HEK293 (cell line): ENCODE data around the gene LRSAM1.

Experiments used
- CTCF ChIA-PET: fragments of 350-600 bp; formaldehyde crosslinking; extraction: SDS; loops from one replicate; lab custom pipeline; 2021; ENCODE audit warnings: antibody characterized with exemption; lab: Yijun Ruan, JAX
- POLR2A ChIA-PET: fragments of 300-600 bp; formaldehyde crosslinking; extraction: SDS; loops from one replicate; lab custom pipeline; 2020; ENCODE audit warnings: antibody characterized with exemption, inconsistent platforms; lab: Yijun Ruan, JAX
- H3K27ac ChIP-seq: fragments of 200-500 bp; sonication (Bioruptor generic); 2 replicates; pipeline ENCODE4 v1.5.1; 2014; ENCODE audit warnings: low read depth, low read length, control low read depth, inconsistent platforms; ENCODE audit errors: extremely low read depth
- H3K36me3 ChIP-seq, 2 experiments: fragments of 200-500 bp in 1 of 2; sonication (Bioruptor generic) in 1 of 2; 1 replicate in 1 of 2; 2 replicates in 1 of 2; pipeline ENCODE4 v1.5.1; 2014 to 2017; ENCODE audit warnings: inconsistent platforms in 2 of 2, low read length in 2 of 2; ENCODE audit not compliant: control insufficient read depth in 2 of 2, insufficient read depth in 1 of 2
- H3K4me1 ChIP-seq: fragments of 200-500 bp; sonication (Bioruptor generic); 2 replicates; pipeline ENCODE4 v1.5.1; 2014; ENCODE audit warnings: mild to moderate bottlenecking, low read length, inconsistent platforms; ENCODE audit not compliant: control insufficient read depth, insufficient read depth
- H3K4me3 ChIP-seq: 2 replicates; pipeline ENCODE4 v1.5.1; 2011; ENCODE audit warnings: low read depth, mild to moderate bottlenecking, control low read depth, low read length, moderate library complexity
- H3K9me3 ChIP-seq: fragments of 200-500 bp; sonication (Bioruptor generic); 2 replicates; pipeline ENCODE4 v1.5.1; 2014; ENCODE audit warnings: low read depth, low read length, inconsistent platforms; ENCODE audit not compliant: control insufficient read depth, insufficient read depth
- FEZF1 ChIP-seq: fragments of 450-650 bp; formaldehyde crosslinking; IDR thresholded peaks from 2 replicates; pipeline ENCODE4 v1.5.1; 2016; ENCODE audit warnings: missing biosample characterization, missing genetic modification characterization
- KLF10 ChIP-seq: fragments of 450-650 bp; IDR thresholded peaks from 2 replicates; pipeline ENCODE4 v1.5.1; 2018; ENCODE audit warnings: missing biosample characterization, mild to moderate bottlenecking, missing genetic modification characterization
- KLF16 ChIP-seq: fragments of 450-650 bp; formaldehyde crosslinking; IDR thresholded peaks from 2 replicates; pipeline ENCODE4 v1.5.1; 2017; ENCODE audit warnings: missing biosample characterization, missing genetic modification characterization
- MEIS1 ChIP-seq: sonication (generic); formaldehyde crosslinking; IDR thresholded peaks from 2 replicates; pipeline ENCODE4 v1.8.1; 2022; ENCODE audit warnings: missing genetic modification reagents, mild to moderate bottlenecking, borderline replicate concordance
- SP2 ChIP-seq: fragments of 450-650 bp; formaldehyde crosslinking; IDR thresholded peaks from 2 replicates; pipeline ENCODE4 v1.5.1; 2016; ENCODE audit warnings: missing biosample characterization, missing genetic modification characterization
- SP3 ChIP-seq: fragments of 450-650 bp; formaldehyde crosslinking; IDR thresholded peaks from 2 replicates; pipeline ENCODE4 v1.5.1; 2016; ENCODE audit warnings: missing biosample characterization, missing genetic modification characterization
- ZBTB7A ChIP-seq: fragments of 450-650 bp; formaldehyde crosslinking; IDR thresholded peaks from 2 replicates; pipeline ENCODE4 v1.5.1; 2016; ENCODE audit warnings: low read depth, missing biosample characterization, missing genetic modification characterization
- ZBTB8A ChIP-seq: fragments of 450-650 bp; formaldehyde crosslinking; IDR thresholded peaks from 2 replicates; pipeline ENCODE4 v1.5.1; 2016; ENCODE audit warnings: missing biosample characterization, missing genetic modification characterization
- ZEB2 ChIP-seq: fragments of 450-650 bp; formaldehyde crosslinking; IDR thresholded peaks from 2 replicates; pipeline ENCODE4 v1.5.1; 2016; ENCODE audit warnings: missing biosample characterization, missing genetic modification characterization
- ZNF121 ChIP-seq: fragments of 450-650 bp; formaldehyde crosslinking; IDR thresholded peaks from 2 replicates; pipeline ENCODE4 v1.5.1; 2016; ENCODE audit warnings: missing biosample characterization, missing genetic modification characterization
- ZNF157 ChIP-seq: fragments of 450-650 bp; formaldehyde crosslinking; IDR thresholded peaks from 2 replicates; pipeline ENCODE4 v1.5.1; 2016; ENCODE audit warnings: missing biosample characterization, missing genetic modification characterization
- ZNF19 ChIP-seq: fragments of 450-650 bp; formaldehyde crosslinking; IDR thresholded peaks from 2 replicates; pipeline ENCODE4; 2016; ENCODE audit warnings: missing biosample characterization, missing genetic modification characterization, low read depth
- ZNF23 ChIP-seq: fragments of 450-650 bp; formaldehyde crosslinking; IDR thresholded peaks from 2 replicates; pipeline ENCODE4 v1.5.1; 2016; ENCODE audit warnings: missing biosample characterization, missing genetic modification characterization, borderline replicate concordance
- ZNF302 ChIP-seq: fragments of 450-650 bp; formaldehyde crosslinking; IDR thresholded peaks from 2 replicates; pipeline ENCODE4 v1.5.1; 2016; ENCODE audit warnings: missing biosample characterization, missing genetic modification characterization, low read depth
- ZNF366 ChIP-seq: fragments of 450-650 bp; formaldehyde crosslinking; conservative IDR thresholded peaks from 2 replicates; pipeline ENCODE4 v1.5.1; 2016; ENCODE audit warnings: missing biosample characterization, missing genetic modification characterization
- ZNF416 ChIP-seq: fragments of 450-650 bp; formaldehyde crosslinking; IDR thresholded peaks from 2 replicates; pipeline ENCODE4 v1.5.1; 2016; ENCODE audit warnings: missing biosample characterization, missing genetic modification characterization
- ZNF501 ChIP-seq: fragments of 450-650 bp; formaldehyde crosslinking; IDR thresholded peaks from 2 replicates; pipeline ENCODE4 v1.5.1; 2016; ENCODE audit warnings: missing biosample characterization, missing genetic modification characterization
- ZNF571 ChIP-seq: fragments of 450-650 bp; formaldehyde crosslinking; IDR thresholded peaks from 2 replicates; pipeline ENCODE4 v1.5.0; 2017; ENCODE audit warnings: missing biosample characterization, missing genetic modification characterization
- ZNF623 ChIP-seq: fragments of 450-650 bp; formaldehyde crosslinking; IDR thresholded peaks from 2 replicates; pipeline ENCODE4 v1.5.1; 2016; ENCODE audit warnings: missing biosample characterization, missing genetic modification characterization
- ZNF701 ChIP-seq: fragments of 450-650 bp; formaldehyde crosslinking; IDR thresholded peaks from 2 replicates; pipeline ENCODE4 v1.5.1; 2016; ENCODE audit warnings: missing biosample characterization, missing genetic modification characterization
- ZNF785 ChIP-seq: fragments of 450-650 bp; formaldehyde crosslinking; IDR thresholded peaks from 2 replicates; pipeline ENCODE4 v1.5.1; 2016; ENCODE audit warnings: missing biosample characterization, missing genetic modification characterization
- ZNF843 ChIP-seq: fragments of 450-650 bp; formaldehyde crosslinking; IDR thresholded peaks from 2 replicates; pipeline ENCODE4 v1.5.1; 2016; ENCODE audit warnings: missing biosample characterization, missing genetic modification characterization
- ZXDB ChIP-seq: fragments of 450-650 bp; formaldehyde crosslinking; IDR thresholded peaks from 2 replicates; pipeline ENCODE4 v1.5.1; 2016; ENCODE audit warnings: missing biosample characterization, missing genetic modification characterization
- TF ChIP-seq, protein P1 (sequence below): fragments of 450-650 bp; formaldehyde crosslinking; IDR thresholded peaks from 2 replicates; pipeline ENCODE4 v1.5.1; 2017; ENCODE audit warnings: missing biosample characterization, missing genetic modification characterization
- TF ChIP-seq, protein P2 (sequence below): fragments of 450-650 bp; formaldehyde crosslinking; IDR thresholded peaks from 2 replicates; pipeline ENCODE4 v1.5.1; 2016; ENCODE audit warnings: missing biosample characterization, missing genetic modification characterization
- TF ChIP-seq, protein P3 (sequence below): sonication (generic); formaldehyde crosslinking; IDR thresholded peaks from 2 replicates; pipeline ENCODE4 v1.8.1; 2022; ENCODE audit warnings: mild to moderate bottlenecking, moderate library complexity, missing genetic modification reagents
- TF ChIP-seq, protein P4 (sequence below): fragments of 450-650 bp; formaldehyde crosslinking; IDR thresholded peaks from 2 replicates; pipeline ENCODE4 v1.5.1; 2016; ENCODE audit warnings: missing biosample characterization, missing genetic modification characterization, low read depth
- TF ChIP-seq, protein P5 (sequence below): fragments of 450-650 bp; formaldehyde crosslinking; IDR thresholded peaks from 2 replicates; pipeline ENCODE4 v1.5.1; 2016; ENCODE audit warnings: missing biosample characterization, missing genetic modification characterization, borderline replicate concordance

LRSAM1 gene

DNA sequence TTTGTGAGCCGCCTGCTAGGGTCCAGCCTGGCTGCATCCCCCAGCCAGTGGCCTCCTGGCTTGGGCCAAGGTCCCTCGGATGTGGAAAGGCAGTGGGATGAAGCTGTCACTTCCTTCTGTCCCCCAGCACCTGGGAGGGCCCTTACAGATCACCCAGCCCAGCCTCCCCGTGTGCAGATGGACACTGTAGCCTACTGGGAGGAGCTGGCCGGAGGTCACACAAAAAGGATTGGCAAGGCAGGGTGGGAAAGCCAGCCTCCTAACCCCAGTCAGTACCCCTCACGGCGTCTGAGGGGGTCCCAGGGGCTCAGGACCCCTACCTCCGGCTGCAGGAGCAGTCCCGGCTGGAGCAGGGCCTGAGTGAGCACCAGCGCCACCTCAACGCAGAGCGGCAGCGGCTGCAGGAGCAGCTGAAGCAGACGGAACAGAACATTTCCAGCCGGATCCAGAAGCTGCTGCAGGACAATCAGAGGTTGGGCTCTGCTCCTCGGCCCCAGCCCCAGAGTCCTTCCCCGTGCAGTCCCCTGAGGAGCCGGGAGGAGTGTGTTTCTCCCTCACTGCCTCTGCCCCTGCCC is 28.3 kb downstream of the LRSAM1 start:
- Histone ChIP-seq H3K27ac (no peak overlapping the region), H3K36me3 (peaks cover 0 to 49% of the 10 kb centered on the region in 2 experiments; a peak in 2 of 3 replicates), H3K4me3 (no peak overlapping the region), H3K9me3 (no peaks in the 10 kb centered on the region), H3K4me1 (no peaks in the 10 kb centered on the region)
- ChIA-PET POLR2A (no interaction called here), CTCF (interaction anchor here (0.7 to 1.0 kb wide), 2 partner anchors 265 to 313 kb away, joined by 3 to 4 read pairs; no protein-coding TSS in a partner anchor)
- TF ChIP-seq, protein P1, sequence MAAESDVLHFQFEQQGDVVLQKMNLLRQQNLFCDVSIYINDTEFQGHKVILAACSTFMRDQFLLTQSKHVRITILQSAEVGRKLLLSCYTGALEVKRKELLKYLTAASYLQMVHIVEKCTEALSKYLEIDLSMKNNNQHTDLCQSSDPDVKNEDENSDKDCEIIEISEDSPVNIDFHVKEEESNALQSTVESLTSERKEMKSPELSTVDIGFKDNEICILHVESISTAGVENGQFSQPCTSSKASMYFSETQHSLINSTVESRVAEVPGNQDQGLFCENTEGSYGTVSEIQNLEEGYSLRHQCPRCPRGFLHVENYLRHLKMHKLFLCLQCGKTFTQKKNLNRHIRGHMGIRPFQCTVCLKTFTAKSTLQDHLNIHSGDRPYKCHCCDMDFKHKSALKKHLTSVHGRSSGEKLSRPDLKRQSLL (tag by site-specific recombination): no peak
- no peak for TF ChIP-seq ZNF19
- TF ChIP-seq ZBTB7A (tag by site-specific recombination): no peak
- no peak for TF ChIP-seq ZNF623 (tag by site-specific recombination)
- no peak for TF ChIP-seq ZNF416 (tag by site-specific recombination)
- no peak for TF ChIP-seq ZNF366 (tag by site-specific recombination)
- no peak for TF ChIP-seq ZNF785 (tag by site-specific recombination)
- TF ChIP-seq ZXDB: no peak
- no peak for TF ChIP-seq ZNF23 (tag by site-specific recombination)
- no peak for TF ChIP-seq ZNF157 (tag by site-specific recombination)
- no peak for TF ChIP-seq ZEB2 (tag by site-specific recombination)
- TF ChIP-seq KLF16: no peak
- TF ChIP-seq ZNF121 (tag by site-specific recombination): no peak
- TF ChIP-seq ZNF701: no peak
- TF ChIP-seq, protein P2, sequence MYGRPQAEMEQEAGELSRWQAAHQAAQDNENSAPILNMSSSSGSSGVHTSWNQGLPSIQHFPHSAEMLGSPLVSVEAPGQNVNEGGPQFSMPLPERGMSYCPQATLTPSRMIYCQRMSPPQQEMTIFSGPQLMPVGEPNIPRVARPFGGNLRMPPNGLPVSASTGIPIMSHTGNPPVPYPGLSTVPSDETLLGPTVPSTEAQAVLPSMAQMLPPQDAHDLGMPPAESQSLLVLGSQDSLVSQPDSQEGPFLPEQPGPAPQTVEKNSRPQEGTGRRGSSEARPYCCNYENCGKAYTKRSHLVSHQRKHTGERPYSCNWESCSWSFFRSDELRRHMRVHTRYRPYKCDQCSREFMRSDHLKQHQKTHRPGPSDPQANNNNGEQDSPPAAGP (tag by site-specific recombination): no peak
- no peak for TF ChIP-seq ZNF571 (tag by site-specific recombination)
- TF ChIP-seq ZNF501 (tag by site-specific recombination): no peak
- no peak for TF ChIP-seq ZNF302 (tag by site-specific recombination)
- TF ChIP-seq ZBTB8A: no peak
- TF ChIP-seq KLF10: no peak

DNA sequence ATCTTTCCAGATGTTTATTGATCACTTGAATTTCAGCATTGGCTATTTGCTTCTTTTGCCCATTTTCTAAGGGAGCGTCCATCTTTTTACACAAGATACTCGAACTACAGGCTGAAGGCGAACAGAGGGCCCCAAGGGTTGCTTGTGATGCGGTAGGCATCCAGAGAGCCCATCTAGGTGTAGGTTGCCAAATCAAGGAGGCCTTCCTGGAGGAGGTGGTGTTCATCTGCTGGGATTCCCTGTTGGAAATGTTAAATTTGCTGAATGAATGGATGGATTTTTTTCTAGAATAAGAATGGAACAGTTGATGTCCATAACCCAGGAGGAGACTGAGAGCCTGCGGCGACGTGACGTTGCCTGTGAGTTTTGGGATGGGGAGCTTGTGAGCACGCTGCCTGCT is 31.4 kb downstream of the LRSAM1 start:
- no peak overlapping the region for H3K4me3 ChIP-seq
- H3K9me3 ChIP-seq: no peaks in the 10 kb centered on the region
- H3K4me1 ChIP-seq: no peaks in the 10 kb centered on the region
- POLR2A ChIA-PET: interaction anchor here (0.7 kb wide), 2 partner anchors 84 to 269 kb away, joined by 7 to 8 read pairs; no protein-coding TSS in a partner anchor
- CTCF ChIA-PET: interaction anchor here (0.6 to 0.7 kb wide), 2 partner anchors 80 to 220 kb away, joined by 3 read pairs; no protein-coding TSS in a partner anchor
- no peak overlapping the region for H3K27ac ChIP-seq
- H3K36me3 ChIP-seq: peaks cover 0 to 65% of the 10 kb centered on the region in 2 experiments; a peak in 2 of 3 replicates
- TF ChIP-seq ZNF843 (tag by site-specific recombination): no peak
- TF ChIP-seq, protein P3, sequence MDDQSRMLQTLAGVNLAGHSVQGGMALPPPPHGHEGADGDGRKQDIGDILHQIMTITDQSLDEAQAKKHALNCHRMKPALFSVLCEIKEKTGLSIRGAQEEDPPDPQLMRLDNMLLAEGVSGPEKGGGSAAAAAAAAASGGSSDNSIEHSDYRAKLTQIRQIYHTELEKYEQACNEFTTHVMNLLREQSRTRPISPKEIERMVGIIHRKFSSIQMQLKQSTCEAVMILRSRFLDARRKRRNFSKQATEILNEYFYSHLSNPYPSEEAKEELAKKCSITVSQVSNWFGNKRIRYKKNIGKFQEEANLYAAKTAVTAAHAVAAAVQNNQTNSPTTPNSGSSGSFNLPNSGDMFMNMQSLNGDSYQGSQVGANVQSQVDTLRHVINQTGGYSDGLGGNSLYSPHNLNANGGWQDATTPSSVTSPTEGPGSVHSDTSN: no peak
- TF ChIP-seq MEIS1 (CRISPR knock-in tag): no peak
- TF ChIP-seq, protein P4, sequence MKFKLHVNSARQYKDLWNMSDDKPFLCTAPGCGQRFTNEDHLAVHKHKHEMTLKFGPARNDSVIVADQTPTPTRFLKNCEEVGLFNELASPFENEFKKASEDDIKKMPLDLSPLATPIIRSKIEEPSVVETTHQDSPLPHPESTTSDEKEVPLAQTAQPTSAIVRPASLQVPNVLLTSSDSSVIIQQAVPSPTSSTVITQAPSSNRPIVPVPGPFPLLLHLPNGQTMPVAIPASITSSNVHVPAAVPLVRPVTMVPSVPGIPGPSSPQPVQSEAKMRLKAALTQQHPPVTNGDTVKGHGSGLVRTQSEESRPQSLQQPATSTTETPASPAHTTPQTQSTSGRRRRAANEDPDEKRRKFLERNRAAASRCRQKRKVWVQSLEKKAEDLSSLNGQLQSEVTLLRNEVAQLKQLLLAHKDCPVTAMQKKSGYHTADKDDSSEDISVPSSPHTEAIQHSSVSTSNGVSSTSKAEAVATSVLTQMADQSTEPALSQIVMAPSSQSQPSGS (tag by site-specific recombination): no peak
- no peak for TF ChIP-seq FEZF1
- TF ChIP-seq SP2 (tag by site-specific recombination): no peak
- TF ChIP-seq SP3 (tag by site-specific recombination): no peak
- TF ChIP-seq, protein P5, sequence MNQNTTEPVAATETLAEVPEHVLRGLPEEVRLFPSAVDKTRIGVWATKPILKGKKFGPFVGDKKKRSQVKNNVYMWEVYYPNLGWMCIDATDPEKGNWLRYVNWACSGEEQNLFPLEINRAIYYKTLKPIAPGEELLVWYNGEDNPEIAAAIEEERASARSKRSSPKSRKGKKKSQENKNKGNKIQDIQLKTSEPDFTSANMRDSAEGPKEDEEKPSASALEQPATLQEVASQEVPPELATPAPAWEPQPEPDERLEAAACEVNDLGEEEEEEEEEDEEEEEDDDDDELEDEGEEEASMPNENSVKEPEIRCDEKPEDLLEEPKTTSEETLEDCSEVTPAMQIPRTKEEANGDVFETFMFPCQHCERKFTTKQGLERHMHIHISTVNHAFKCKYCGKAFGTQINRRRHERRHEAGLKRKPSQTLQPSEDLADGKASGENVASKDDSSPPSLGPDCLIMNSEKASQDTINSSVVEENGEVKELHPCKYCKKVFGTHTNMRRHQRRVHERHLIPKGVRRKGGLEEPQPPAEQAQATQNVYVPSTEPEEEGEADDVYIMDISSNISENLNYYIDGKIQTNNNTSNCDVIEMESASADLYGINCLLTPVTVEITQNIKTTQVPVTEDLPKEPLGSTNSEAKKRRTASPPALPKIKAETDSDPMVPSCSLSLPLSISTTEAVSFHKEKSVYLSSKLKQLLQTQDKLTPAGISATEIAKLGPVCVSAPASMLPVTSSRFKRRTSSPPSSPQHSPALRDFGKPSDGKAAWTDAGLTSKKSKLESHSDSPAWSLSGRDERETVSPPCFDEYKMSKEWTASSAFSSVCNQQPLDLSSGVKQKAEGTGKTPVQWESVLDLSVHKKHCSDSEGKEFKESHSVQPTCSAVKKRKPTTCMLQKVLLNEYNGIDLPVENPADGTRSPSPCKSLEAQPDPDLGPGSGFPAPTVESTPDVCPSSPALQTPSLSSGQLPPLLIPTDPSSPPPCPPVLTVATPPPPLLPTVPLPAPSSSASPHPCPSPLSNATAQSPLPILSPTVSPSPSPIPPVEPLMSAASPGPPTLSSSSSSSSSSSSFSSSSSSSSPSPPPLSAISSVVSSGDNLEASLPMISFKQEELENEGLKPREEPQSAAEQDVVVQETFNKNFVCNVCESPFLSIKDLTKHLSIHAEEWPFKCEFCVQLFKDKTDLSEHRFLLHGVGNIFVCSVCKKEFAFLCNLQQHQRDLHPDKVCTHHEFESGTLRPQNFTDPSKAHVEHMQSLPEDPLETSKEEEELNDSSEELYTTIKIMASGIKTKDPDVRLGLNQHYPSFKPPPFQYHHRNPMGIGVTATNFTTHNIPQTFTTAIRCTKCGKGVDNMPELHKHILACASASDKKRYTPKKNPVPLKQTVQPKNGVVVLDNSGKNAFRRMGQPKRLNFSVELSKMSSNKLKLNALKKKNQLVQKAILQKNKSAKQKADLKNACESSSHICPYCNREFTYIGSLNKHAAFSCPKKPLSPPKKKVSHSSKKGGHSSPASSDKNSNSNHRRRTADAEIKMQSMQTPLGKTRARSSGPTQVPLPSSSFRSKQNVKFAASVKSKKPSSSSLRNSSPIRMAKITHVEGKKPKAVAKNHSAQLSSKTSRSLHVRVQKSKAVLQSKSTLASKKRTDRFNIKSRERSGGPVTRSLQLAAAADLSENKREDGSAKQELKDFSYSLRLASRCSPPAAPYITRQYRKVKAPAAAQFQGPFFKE: no peak
